ENCODE measurements around the gene OR4D11. TPM values are rescaled to one million over a fixed set of nuclear protein-coding genes. Genes with fewer than 3 reads are reported as not detected.

OR4D11 gene
- total and polyA plus RNA-seq, 2 of the 13 experiments (the other 11 are each of a cell fraction or from before 2014, with no cell fraction given) = not detected

DNA sequence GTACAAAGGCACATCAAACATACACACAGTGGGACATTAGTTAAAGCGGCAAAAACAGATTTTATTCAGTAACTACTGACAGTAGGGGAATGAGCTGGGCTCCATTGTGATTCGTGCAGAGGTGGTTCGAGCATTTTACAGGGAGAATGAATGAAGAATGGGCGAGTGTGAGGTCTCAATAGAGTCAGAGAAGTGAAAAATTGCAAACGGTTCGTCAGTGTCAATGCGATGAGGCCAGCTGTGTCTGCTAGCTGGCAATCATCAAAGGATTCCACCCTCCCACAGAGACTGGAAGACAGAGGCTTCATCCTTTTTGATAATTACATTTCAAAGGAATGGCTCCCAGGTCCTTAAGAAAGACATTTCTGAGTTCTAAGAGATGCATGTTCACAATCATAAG lies 25.3 kb downstream of the OR4D11 start:
- H3K4me1 ChIP-seq (ENCODE audit: insufficient read depth, low read length) = peaks cover 15% of the 10 kb centered on the region; the same call in 1 of the 2 replicates
- ATAC-seq (no peak), DNase-seq (ENCODE audit: low spot score) (no peak), FAIRE-seq (no peak)
- in situ Hi-C loops (cut with HindIII; ENCODE audit: extremely low pct_ligation_motif_present, low pct_unique_long_range_greater_than_20kb) (no loop called here), intact Hi-C loops (cut with micrococcal nuclease; ENCODE audit: unreplicated experiment) (no loop called here)
- BruUV-seq (replicated peaks) = no TSS peak
- no peak overlapping the region for H2AFZ ChIP-seq (ENCODE audit: low read length)
- CTCF ChIA-PET (ENCODE audit: low intra/inter-chr PET ratio, low total read pairs) = no interaction called here
- WGBS (ENCODE audit: low lambda C conversion rate) = 2% methylated on average over 7 of the region's 7 CpGs
- H4K20me1 ChIP-seq (ENCODE audit: insufficient read depth, low read length) = no peaks in the 10 kb centered on the region
- H3K27ac ChIP-seq (ENCODE audit: extremely low read length, insufficient read depth, low read length) = no peak overlapping the region
- POLR2A ChIA-PET = no interaction called here
- no peaks in the 10 kb centered on the region for H3K36me3 ChIP-seq (replicated peaks in 1 of 2; ENCODE audit: control insufficient read depth in 1 of 2, insufficient read depth in 2 of 2, low read length in 2 of 2)
- 0 out of 2 replicates have a peak overlapping the region, but pooled peaks have one; percentile 11 for H3K4me2 ChIP-seq (ENCODE audit: low read depth, low read length)
- peaks cover 0 to 10% of the 10 kb centered on the region in 2 experiments; a peak in 1 of 5 replicates for H3K27me3 ChIP-seq (ENCODE audit: control insufficient read depth in 1 of 2, insufficient read depth in 2 of 2, low read length in 2 of 2)
- H3K79me2 ChIP-seq (ENCODE audit: insufficient read depth, low read length) = no peaks in the 10 kb centered on the region
- H3K4me3 ChIP-seq (replicated peaks in 1 of 3; ENCODE audit: insufficient read depth in 1 of 3, low read depth in 2 of 3, low read length in 3 of 3) = no peak overlapping the region
- no peak overlapping the region for H3K9ac ChIP-seq (ENCODE audit: insufficient read depth, low read depth, low read length)
- H3K9me3 ChIP-seq (ENCODE audit: low read length) = no peaks in the 10 kb centered on the region
- TF ChIP-seq EHMT2 (IDR thresholded peaks at IDR 0.05; ENCODE audit: borderline replicate concordance, low read depth, low read length) = no peak
- no peak for TF ChIP-seq BRD4 (CRISPR knock-in tag; IDR thresholded peaks at IDR 0.05)
- no peak for TF ChIP-seq ZNF136 (CRISPR knock-in tag; IDR thresholded peaks at IDR 0.05; ENCODE audit: low read depth)
- TF ChIP-seq, protein P1, sequence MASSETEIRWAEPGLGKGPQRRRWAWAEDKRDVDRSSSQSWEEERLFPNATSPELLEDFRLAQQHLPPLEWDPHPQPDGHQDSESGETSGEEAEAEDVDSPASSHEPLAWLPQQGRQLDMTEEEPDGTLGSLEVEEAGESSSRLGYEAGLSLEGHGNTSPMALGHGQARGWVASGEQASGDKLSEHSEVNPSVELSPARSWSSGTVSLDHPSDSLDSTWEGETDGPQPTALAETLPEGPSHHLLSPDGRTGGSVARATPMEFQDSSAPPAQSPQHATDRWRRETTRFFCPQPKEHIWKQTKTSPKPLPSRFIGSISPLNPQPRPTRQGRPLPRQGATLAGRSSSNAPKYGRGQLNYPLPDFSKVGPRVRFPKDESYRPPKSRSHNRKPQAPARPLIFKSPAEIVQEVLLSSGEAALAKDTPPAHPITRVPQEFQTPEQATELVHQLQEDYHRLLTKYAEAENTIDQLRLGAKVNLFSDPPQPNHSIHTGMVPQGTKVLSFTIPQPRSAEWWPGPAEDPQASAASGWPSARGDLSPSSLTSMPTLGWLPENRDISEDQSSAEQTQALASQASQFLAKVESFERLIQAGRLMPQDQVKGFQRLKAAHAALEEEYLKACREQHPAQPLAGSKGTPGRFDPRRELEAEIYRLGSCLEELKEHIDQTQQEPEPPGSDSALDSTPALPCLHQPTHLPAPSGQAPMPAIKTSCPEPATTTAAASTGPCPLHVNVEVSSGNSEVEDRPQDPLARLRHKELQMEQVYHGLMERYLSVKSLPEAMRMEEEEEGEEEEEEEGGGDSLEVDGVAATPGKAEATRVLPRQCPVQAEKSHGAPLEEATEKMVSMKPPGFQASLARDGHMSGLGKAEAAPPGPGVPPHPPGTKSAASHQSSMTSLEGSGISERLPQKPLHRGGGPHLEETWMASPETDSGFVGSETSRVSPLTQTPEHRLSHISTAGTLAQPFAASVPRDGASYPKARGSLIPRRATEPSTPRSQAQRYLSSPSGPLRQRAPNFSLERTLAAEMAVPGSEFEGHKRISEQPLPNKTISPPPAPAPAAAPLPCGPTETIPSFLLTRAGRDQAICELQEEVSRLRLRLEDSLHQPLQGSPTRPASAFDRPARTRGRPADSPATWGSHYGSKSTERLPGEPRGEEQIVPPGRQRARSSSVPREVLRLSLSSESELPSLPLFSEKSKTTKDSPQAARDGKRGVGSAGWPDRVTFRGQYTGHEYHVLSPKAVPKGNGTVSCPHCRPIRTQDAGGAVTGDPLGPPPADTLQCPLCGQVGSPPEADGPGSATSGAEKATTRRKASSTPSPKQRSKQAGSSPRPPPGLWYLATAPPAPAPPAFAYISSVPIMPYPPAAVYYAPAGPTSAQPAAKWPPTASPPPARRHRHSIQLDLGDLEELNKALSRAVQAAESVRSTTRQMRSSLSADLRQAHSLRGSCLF (CRISPR knock-in tag; IDR thresholded peaks at IDR 0.05; ENCODE audit: borderline replicate concordance) = no peak
- no peak for TF ChIP-seq ZKSCAN8 (CRISPR knock-in tag; IDR thresholded peaks at IDR 0.05; ENCODE audit: borderline replicate concordance)
- TF ChIP-seq, protein P2, sequence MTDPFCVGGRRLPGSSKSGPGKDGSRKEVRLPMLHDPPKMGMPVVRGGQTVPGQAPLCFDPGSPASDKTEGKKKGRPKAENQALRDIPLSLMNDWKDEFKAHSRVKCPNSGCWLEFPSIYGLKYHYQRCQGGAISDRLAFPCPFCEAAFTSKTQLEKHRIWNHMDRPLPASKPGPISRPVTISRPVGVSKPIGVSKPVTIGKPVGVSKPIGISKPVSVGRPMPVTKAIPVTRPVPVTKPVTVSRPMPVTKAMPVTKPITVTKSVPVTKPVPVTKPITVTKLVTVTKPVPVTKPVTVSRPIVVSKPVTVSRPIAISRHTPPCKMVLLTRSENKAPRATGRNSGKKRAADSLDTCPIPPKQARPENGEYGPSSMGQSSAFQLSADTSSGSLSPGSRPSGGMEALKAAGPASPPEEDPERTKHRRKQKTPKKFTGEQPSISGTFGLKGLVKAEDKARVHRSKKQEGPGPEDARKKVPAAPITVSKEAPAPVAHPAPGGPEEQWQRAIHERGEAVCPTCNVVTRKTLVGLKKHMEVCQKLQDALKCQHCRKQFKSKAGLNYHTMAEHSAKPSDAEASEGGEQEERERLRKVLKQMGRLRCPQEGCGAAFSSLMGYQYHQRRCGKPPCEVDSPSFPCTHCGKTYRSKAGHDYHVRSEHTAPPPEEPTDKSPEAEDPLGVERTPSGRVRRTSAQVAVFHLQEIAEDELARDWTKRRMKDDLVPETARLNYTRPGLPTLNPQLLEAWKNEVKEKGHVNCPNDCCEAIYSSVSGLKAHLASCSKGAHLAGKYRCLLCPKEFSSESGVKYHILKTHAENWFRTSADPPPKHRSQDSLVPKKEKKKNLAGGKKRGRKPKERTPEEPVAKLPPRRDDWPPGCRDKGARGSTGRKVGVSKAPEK (CRISPR knock-in tag; IDR thresholded peaks at IDR 0.05; ENCODE audit: borderline replicate concordance) = no peak
- no peak for TF ChIP-seq MEF2D (CRISPR knock-in tag; IDR thresholded peaks at IDR 0.05)
- TF ChIP-seq, protein P3, sequence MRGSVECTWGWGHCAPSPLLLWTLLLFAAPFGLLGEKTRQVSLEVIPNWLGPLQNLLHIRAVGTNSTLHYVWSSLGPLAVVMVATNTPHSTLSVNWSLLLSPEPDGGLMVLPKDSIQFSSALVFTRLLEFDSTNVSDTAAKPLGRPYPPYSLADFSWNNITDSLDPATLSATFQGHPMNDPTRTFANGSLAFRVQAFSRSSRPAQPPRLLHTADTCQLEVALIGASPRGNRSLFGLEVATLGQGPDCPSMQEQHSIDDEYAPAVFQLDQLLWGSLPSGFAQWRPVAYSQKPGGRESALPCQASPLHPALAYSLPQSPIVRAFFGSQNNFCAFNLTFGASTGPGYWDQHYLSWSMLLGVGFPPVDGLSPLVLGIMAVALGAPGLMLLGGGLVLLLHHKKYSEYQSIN (CRISPR knock-in tag; IDR thresholded peaks at IDR 0.05; ENCODE audit: borderline replicate concordance) = no peak
- TF ChIP-seq JDP2 (CRISPR knock-in tag; IDR thresholded peaks at IDR 0.05; ENCODE audit: borderline replicate concordance) = no peak
- TF ChIP-seq ZNF816 (CRISPR knock-in tag; IDR thresholded peaks at IDR 0.05; ENCODE audit: borderline replicate concordance) = no peak
- TF ChIP-seq ZNF264 (CRISPR knock-in tag; IDR thresholded peaks at IDR 0.05) = no peak
- TF ChIP-seq ZNF256 (CRISPR knock-in tag; conservative IDR thresholded peaks at IDR 0.05) = no peak
